Activated naive CD4-positive, alpha-beta T cell treated with anti-CD3 and anti-CD28 coated beads, Interleukin-2, amount 50 U/mL, for 72 hours (primary cell): ENCODE measurements around the gene SMARCAL1. TPM values are rescaled to one million over a fixed set of nuclear protein-coding genes. Genes with fewer than 3 reads are reported as not detected.
A peak's percentile ranks its signal among the peaks of the same experiment; 100 is the strongest.

Source experiments
- ATAC-seq, 2 donors: fragments of 150-1000 bp; cut with Tn5 transposase; 2 replicates each; pipeline ENCODE4 v1.10.0; 2021; ENCODE audit warnings: mild to moderate bottlenecking in 2 of 2, moderate library complexity in 2 of 2
- DNase-seq, 2 donors: peaks; one replicate each; pipeline ENCODE4 v3.0.0; 2021 to 2022; ENCODE audit warnings: low spot score in 2 of 2
- H3K27ac Mint-ChIP-seq, 2 donors: one replicate each; pipeline ENCODE4 v1.8.0; 2022; ENCODE audit warnings: mild to moderate bottlenecking in 2 of 2, mixed read lengths in 2 of 2
- H3K36me3 Mint-ChIP-seq, 2 donors: one replicate each; pipeline ENCODE4 v1.8.0; 2022; ENCODE audit warnings: mixed read lengths in 2 of 2
- H3K9me3 Mint-ChIP-seq, 2 donors: one replicate each; pipeline ENCODE4 v1.8.0; 2022; ENCODE audit warnings: mixed read lengths in 2 of 2
- total RNA-seq, 2 donors: library from RNA; stranded (reverse); gene quantifications; one replicate each; pipeline ENCODE4 v1.2.3, GENCODE V29; 2022

The SMARCAL1 gene
- total RNA-seq, 2 donors from 2014 or later, result 28.3 to 29.2 TPM

DNA sequence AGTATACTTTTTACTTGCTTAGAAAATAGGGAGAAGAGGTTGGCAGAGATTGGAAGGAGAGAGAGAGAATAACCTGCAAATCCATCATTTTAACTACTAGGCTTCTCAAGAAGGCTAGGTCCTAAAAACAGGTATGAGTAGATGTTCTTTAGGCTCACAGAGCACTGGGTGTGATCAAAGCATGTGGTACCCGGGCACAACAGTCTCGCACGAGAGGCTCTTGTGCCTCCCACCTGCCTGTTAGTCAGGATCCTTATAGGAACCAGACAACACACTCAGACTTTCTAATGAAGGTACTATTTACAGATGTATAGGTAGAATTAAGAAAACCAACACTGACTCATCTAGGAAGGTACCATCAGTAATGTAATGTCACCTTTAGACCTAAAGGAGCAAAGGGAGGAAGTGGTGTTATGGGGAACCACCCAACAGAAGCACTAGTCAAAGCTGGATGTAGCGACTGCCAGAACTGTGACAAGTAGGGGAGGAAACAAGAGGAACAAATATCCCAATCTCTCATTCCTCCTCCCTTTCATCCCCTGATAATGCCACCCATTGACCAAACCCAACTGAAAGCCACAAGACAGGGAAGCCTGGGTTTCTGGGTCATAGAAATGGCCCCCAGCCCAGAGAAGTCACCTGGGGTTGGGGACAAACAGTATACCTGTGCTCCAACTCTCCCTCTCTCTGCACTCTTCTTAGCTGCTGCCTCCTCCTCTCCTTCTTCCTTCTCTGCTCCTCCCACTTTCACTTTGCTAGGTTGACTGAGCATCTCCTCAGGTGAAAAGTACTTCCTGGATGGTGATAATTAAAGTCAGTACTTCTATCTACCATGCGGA lies 24.0 kb upstream of the SMARCAL1 start:
- Mint-ChIP-seq H3K9me3 (no peaks in the 10 kb centered on the region), H3K36me3 (no peaks in the 10 kb centered on the region), H3K27ac (peak overlapping the region; percentile 13 to 38)
- DNase-seq (peak in 1 of 2 donors; percentile 22), ATAC-seq (peak; percentile 97 to 99)

DNA sequence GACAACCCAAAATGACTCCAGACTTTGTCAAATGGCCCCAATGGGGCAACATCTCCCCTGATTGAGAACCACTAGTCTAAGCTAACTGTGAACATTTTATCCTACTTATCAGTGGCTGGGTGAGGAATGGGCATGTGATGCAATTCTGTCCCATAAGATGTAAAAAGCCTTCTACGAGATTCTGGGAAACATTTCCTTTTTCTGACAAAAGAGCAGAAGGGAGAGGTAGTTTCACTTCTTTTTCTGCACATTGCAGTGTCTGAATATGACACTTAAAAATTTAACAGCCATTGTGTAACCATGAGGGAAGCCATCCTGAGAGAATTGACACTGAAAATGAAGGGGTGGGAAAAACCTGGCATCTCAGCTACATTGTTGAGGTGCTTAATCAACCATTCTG lies 22.7 kb upstream of the SMARCAL1 start:
- ATAC-seq (no peak), DNase-seq (no peak)
- H3K9me3 Mint-ChIP-seq, result peaks cover 0 to under 1% of the 10 kb centered on the region in 2 donors
- peaks cover 0 to 1% of the 10 kb centered on the region in 2 donors for H3K36me3 Mint-ChIP-seq
- H3K27ac Mint-ChIP-seq, result no peak overlapping the region

DNA sequence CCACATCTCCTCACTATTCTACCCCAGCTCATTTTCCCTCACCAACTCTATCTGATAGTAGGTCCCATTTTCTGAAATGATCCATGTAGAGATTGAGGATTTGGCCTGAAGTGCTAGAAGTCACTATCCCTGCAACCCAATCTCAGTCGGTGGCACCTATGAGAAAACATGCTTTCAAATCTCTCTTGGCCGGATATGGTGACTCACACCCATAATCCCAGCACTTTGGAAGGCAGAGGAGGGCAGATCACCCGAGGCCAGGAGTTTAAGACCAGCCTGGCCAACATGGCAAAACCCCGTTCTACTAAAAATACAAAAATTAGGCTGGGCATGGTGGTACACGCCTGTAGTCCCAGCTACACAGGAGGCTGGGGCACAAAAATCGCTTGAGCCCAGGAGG lies 20.9 kb upstream of the SMARCAL1 start:
- H3K36me3 Mint-ChIP-seq, result peaks cover 0 to 6% of the 10 kb centered on the region in 2 donors
- no peak for DNase-seq
- no peak overlapping the region for H3K27ac Mint-ChIP-seq
- no peak for ATAC-seq
- H3K9me3 Mint-ChIP-seq, result peaks cover 0 to 8% of the 10 kb centered on the region in 2 donors

- Mint-ChIP-seq H3K27ac (no peak overlapping the region), H3K36me3 (peaks cover 0 to 6% of the 10 kb centered on the region in 2 donors), H3K9me3 (peaks cover 0 to 8% of the 10 kb centered on the region in 2 donors)
- ATAC-seq (no peak), DNase-seq (no peak)
Measured at GRCh38 chr2:216392018-216392562, 20.2 kb upstream of the SMARCAL1 start.

GRCh38 chr2:216392945-216393840 lies 19.1 kb upstream of the SMARCAL1 start:
- ATAC-seq, result no peak
- Mint-ChIP-seq H3K9me3 (peaks cover 0 to 8% of the 10 kb centered on the region in 2 donors), H3K27ac (no peak overlapping the region), H3K36me3 (peaks cover 0 to 6% of the 10 kb centered on the region in 2 donors)
- no peak for DNase-seq

DNA sequence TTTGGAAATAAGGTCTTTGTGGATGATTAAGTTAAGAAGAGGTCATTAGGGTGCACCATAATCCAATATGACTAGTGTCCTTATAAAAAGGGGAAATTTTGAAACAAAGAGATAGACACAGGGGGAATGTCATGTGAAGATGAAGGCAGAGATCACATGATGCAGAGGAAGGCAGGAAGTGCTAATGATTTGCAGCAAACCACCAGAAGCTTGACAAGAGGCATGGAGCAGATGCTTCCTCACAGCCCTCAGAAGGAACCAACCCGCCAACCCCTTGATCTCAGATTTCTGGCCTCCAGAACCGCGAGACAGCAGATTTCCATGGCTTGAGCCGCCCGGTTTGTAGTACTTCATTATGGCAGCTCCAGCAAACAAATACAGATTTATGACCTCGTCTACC lies 17.4 kb upstream of the SMARCAL1 start:
- H3K9me3 Mint-ChIP-seq, result peaks cover 0 to 8% of the 10 kb centered on the region in 2 donors
- H3K36me3 Mint-ChIP-seq, result peaks cover 0 to 6% of the 10 kb centered on the region in 2 donors
- no peak overlapping the region for H3K27ac Mint-ChIP-seq
- ATAC-seq (no peak), DNase-seq (no peak)

DNA sequence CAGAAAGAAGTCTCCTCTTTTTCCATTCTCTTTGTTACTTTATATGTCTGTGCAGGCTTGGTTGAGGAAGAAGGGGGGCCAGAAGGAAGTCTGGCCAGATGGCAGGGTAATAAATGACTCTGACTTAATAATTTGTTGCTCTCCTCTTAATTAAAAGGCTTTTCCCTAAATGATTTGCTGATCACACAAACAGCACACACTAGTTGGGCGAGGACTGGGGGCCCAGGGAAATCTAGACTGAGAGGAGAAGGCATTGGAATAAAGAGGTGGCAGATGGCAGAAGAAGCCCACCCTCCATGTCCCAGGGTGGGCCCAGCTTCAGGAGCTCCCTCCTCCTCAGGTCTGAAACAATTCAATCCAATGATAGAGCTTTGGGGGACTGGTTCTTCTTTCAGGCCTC lies 12.7 kb upstream of the SMARCAL1 start:
- no peak for ATAC-seq
- Mint-ChIP-seq H3K27ac (no peak overlapping the region), H3K9me3 (peaks cover 0 to 7% of the 10 kb centered on the region in 2 donors), H3K36me3 (peaks cover 0 to 4% of the 10 kb centered on the region in 2 donors)
- no peak for DNase-seq

GRCh38 chr2:216402751-216403150 lies 9.5 kb upstream of the SMARCAL1 start:
- no peak for DNase-seq
- H3K27ac Mint-ChIP-seq, result no peak overlapping the region
- ATAC-seq, result no peak
- no peaks in the 10 kb centered on the region for H3K9me3 Mint-ChIP-seq
- H3K36me3 Mint-ChIP-seq, result no peaks in the 10 kb centered on the region

DNA sequence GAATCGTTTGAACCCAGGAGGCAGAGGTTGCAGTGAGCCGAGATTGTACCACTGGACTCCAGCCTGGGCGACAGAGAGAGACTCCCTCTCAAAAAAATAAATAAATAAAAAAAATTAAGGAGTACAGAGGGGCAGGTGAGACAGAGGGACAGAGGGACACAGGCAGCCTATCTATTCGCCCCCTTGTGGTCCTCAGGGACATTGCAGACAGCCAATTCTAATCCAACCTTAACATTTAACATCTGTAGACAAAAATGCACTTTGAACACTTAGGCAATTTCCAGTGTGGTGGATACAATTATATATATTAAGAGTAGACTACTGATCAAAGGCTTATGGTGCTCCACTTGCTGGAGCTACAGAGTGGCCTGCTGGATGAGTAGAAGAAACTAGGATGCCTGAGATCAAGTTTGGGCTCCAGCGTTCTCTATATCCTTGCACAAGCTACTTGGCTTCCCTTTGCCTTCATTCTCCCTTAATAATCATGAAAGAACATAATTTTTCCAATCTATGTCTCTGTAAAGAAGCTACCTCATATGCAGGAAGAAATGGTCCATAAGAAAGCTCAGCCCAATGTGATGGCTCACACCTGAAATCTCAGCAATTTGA lies 8.2 kb upstream of the SMARCAL1 start:
- H3K9me3 Mint-ChIP-seq, result no peaks in the 10 kb centered on the region
- DNase-seq, result peak in 1 of 2 donors; percentile 45
- no peaks in the 10 kb centered on the region for H3K36me3 Mint-ChIP-seq
- peak; percentile 63 to 69 for ATAC-seq
- H3K27ac Mint-ChIP-seq, result no peak overlapping the region

GRCh38 chr2:216405588-216405987 lies 6.7 kb upstream of the SMARCAL1 start:
- ATAC-seq, result no peak
- H3K36me3 Mint-ChIP-seq, result no peaks in the 10 kb centered on the region
- H3K27ac Mint-ChIP-seq, result no peak overlapping the region
- no peak for DNase-seq
- H3K9me3 Mint-ChIP-seq, result no peaks in the 10 kb centered on the region

DNA sequence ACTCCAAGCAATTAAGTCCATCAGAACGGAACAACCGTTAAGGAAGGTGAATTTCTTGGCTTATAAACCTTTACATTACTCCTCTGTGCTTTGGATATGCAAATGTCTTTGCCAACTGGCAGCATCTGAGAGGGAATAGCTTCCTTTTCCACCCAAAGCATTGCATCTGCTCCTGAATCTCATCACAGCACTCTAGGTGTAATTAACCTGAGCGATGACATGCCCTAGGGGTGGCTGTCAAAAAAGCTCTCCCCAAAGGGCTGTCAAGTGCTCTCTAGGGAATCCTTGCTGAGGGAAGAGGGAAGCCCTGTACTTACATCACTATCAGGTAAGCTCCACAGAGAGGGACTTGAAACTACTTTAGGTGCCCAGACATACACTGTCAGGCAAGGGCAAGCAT lies 5.5 kb upstream of the SMARCAL1 start:
- DNase-seq (no peak), ATAC-seq (no peak)
- H3K36me3 Mint-ChIP-seq, result no peaks in the 10 kb centered on the region
- no peak overlapping the region for H3K27ac Mint-ChIP-seq
- H3K9me3 Mint-ChIP-seq, result no peaks in the 10 kb centered on the region

DNA sequence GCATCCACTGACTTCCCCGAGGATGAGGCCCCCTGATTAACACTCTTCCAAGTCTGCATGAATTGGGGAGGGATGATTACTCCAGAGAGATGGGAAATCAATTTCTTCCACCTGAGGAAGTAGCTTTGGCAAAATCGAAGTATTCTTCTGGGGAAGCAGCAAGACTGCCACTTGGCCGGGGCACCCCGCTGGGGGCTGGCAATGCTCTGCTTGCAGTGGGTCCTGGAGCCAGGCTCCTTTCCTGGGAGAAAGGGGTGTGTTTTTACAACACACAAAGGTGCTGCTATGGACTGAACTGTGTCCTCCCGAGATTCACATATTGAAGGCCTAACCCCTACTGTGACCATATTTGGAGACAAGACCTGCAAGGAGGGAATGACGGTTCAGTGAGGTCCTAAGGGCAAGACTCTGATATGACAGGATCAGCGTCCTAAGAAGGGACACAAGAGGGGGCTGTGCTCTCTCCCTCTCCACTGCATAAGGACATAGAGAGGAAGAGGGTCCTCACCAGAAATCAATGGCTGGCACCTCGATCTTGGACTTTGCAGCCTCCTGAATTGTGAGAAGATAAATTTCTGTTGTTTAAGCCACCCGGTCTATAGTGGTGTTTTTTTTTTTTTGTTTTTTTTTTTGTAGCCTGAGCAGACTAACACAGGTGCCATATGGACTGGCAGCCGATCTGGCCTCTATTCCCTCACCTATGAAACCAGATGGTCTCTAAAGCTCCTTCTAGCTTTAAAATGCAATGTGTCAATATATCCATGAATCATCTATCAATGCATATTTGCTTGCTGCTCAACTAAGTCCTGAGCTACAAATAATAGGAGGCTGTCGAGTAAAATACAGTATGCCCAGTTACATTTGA lies 3.6 kb upstream of the SMARCAL1 start:
- no peaks in the 10 kb centered on the region for H3K36me3 Mint-ChIP-seq
- H3K27ac Mint-ChIP-seq, result no peak overlapping the region
- ATAC-seq (no peak), DNase-seq (no peak)
- H3K9me3 Mint-ChIP-seq, result no peaks in the 10 kb centered on the region

- Mint-ChIP-seq H3K36me3 (no peaks in the 10 kb centered on the region), H3K27ac (no peak overlapping the region), H3K9me3 (no peaks in the 10 kb centered on the region)
- ATAC-seq (no peak), DNase-seq (no peak)
Measured at GRCh38 chr2:216410550-216410949, 1.7 kb upstream of the SMARCAL1 start.

DNA sequence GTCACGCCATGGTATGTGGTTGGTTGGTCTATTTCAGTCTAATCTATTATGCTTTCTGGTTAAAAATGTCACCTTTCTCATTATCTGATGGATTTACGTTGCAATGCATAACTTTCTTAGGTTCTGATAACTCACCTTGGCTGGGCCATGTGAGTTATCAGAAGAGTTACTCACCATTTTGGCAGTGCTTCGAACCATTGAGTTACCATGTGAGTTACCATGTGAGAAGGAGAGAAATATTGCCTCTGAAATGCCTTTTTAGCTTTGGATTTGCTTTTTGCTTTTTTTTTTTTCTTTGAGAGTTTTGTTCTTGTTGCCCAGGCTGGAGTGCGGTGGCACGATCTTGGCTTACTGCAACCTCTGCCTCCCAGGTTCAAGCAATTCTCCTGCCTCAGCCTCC lies 1.6 kb downstream of the SMARCAL1 start:
- Mint-ChIP-seq H3K36me3 (peaks cover 0 to 12% of the 10 kb centered on the region in 2 donors), H3K9me3 (no peaks in the 10 kb centered on the region), H3K27ac (no peak overlapping the region)
- no peak for DNase-seq
- ATAC-seq, result no peak

- Mint-ChIP-seq H3K27ac (no peak overlapping the region), H3K9me3 (no peaks in the 10 kb centered on the region), H3K36me3 (peaks cover 0 to 16% of the 10 kb centered on the region in 2 donors)
- no peak for DNase-seq
- ATAC-seq, result no peak
Measured at GRCh38 chr2:216414772-216415319, 2.6 kb downstream of the SMARCAL1 start.

GRCh38 chr2:216415541-216415940 lies 3.3 kb downstream of the SMARCAL1 start:
- H3K36me3 Mint-ChIP-seq, result peaks cover 0 to 22% of the 10 kb centered on the region in 2 donors
- DNase-seq, result no peak
- H3K9me3 Mint-ChIP-seq, result no peaks in the 10 kb centered on the region
- H3K27ac Mint-ChIP-seq, result no peak overlapping the region
- no peak for ATAC-seq
